Measurements from ENCODE around the gene LRRC74A. TPM values are rescaled to one million over a fixed set of nuclear protein-coding genes. Genes with fewer than 3 reads are reported as not detected.
A peak's percentile ranks its signal among the peaks of the same experiment; 100 is the strongest.

The LRRC74A gene
- polyA plus RNA-seq (ENCODE audit: insufficient read length) = 0.10 TPM

GRCh38 chr14:76826122-76826521 is at the start of gene LRRC74A:
LRRC74A (plus strand) TSS chr14:76826408; CDS start chr14:76826698, 290 bp downstream.
- no peak for DNase-seq

GRCh38 chr14:76776428-76777251 is 49.6 kb upstream of the LRRC74A start:
- DNase-seq = no peak

GRCh38 chr14:76777721-76778120 is 48.5 kb upstream of the LRRC74A start:
- DNase-seq = no peak

- DNase-seq = no peak
Measured at GRCh38 chr14:76778546-76779215, 47.5 kb upstream of the LRRC74A start.

- no peak for DNase-seq
Measured at GRCh38 chr14:76779221-76780057, 46.8 kb upstream of the LRRC74A start.

GRCh38 chr14:76780058-76780345 is 46.2 kb upstream of the LRRC74A start:
- no peak for DNase-seq

GRCh38 chr14:76780360-76780759 is 45.8 kb upstream of the LRRC74A start:
- DNase-seq = no peak

- DNase-seq = no peak
Measured at GRCh38 chr14:76780875-76781647, 45.1 kb upstream of the LRRC74A start.

GRCh38 chr14:76781648-76782051 is 44.6 kb upstream of the LRRC74A start:
- DNase-seq = no peak

- DNase-seq = no peak
Measured at GRCh38 chr14:76782115-76782884, 43.9 kb upstream of the LRRC74A start.

GRCh38 chr14:76782885-76783566 is 43.2 kb upstream of the LRRC74A start:
- DNase-seq = no peak

GRCh38 chr14:76784266-76784874 is 41.8 kb upstream of the LRRC74A start:
- DNase-seq = no peak

GRCh38 chr14:76784881-76785280 is 41.3 kb upstream of the LRRC74A start:
- DNase-seq = peak; percentile 78

- no peak for DNase-seq
Measured at GRCh38 chr14:76786601-76787000, 39.6 kb upstream of the LRRC74A start.

- no peak for DNase-seq
Measured at GRCh38 chr14:76792422-76792821, 33.8 kb upstream of the LRRC74A start.

- no peak for DNase-seq
Measured at GRCh38 chr14:76793324-76793723, 32.9 kb upstream of the LRRC74A start.

- no peak for DNase-seq
Measured at GRCh38 chr14:76793956-76794355, 32.3 kb upstream of the LRRC74A start.

GRCh38 chr14:76806446-76806845 is 19.8 kb upstream of the LRRC74A start:
- no peak for DNase-seq

GRCh38 chr14:76808011-76808410 is 18.2 kb upstream of the LRRC74A start:
- no peak for DNase-seq

- no peak for DNase-seq
Measured at GRCh38 chr14:76808990-76809389, 17.2 kb upstream of the LRRC74A start.

GRCh38 chr14:76810525-76810924 is 15.7 kb upstream of the LRRC74A start:
- DNase-seq = no peak

All from hindlimb muscle (tissue), 1 donor.